Measurements from ENCODE around the gene FBXO21. TPM values are rescaled to one million over a fixed set of nuclear protein-coding genes. Genes with fewer than 3 reads are reported as not detected.

FBXO21 gene
- total and polyA plus RNA-seq, 4 donors: 9.7 to 111 (median 29.4) TPM

- peaks cover 6 to 33% (median 12%) of the 10 kb centered on the region in 4 donors for H3K36me3 ChIP-seq (ENCODE audit: control insufficient read depth in 4 of 4, insufficient read depth in 4 of 4, low read length in 4 of 4)
- TF ChIP-seq, protein P1, sequence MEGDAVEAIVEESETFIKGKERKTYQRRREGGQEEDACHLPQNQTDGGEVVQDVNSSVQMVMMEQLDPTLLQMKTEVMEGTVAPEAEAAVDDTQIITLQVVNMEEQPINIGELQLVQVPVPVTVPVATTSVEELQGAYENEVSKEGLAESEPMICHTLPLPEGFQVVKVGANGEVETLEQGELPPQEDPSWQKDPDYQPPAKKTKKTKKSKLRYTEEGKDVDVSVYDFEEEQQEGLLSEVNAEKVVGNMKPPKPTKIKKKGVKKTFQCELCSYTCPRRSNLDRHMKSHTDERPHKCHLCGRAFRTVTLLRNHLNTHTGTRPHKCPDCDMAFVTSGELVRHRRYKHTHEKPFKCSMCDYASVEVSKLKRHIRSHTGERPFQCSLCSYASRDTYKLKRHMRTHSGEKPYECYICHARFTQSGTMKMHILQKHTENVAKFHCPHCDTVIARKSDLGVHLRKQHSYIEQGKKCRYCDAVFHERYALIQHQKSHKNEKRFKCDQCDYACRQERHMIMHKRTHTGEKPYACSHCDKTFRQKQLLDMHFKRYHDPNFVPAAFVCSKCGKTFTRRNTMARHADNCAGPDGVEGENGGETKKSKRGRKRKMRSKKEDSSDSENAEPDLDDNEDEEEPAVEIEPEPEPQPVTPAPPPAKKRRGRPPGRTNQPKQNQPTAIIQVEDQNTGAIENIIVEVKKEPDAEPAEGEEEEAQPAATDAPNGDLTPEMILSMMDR (IDR thresholded peaks at IDR 0.05; ENCODE audit: control extremely low read depth, extremely low read depth): no peak
- DNase-seq (no peak), ATAC-seq (ENCODE audit: insufficient read depth, low FRiP score) (no peak)
- no peaks in the 10 kb centered on the region for H3K9me3 ChIP-seq (ENCODE audit: control insufficient read depth in 4 of 4, insufficient read depth in 3 of 4, low read length in 3 of 4)
- peak overlapping the region in 1 of 2 donors; percentile 86 for H3K27ac ChIP-seq (ENCODE audit: low read depth in 1 of 2, low read length in 1 of 2)
- H3K4me3 ChIP-seq: no peak overlapping the region
- WGBS, 2 donors: 89 to 94% methylated on average over 6 of the region's 6 CpGs
- no peak overlapping the region for H3K9ac ChIP-seq (ENCODE audit: insufficient read depth in 1 of 2, low read length in 2 of 2)
- H3K4me1 ChIP-seq (ENCODE audit: control insufficient read depth in 5 of 5, insufficient read depth in 5 of 5, low read length in 5 of 5): peaks cover 0 to 5% (median 0%) of the 10 kb centered on the region in 5 donors
- H3K27me3 ChIP-seq (ENCODE audit: control insufficient read depth in 3 of 3, insufficient read depth in 3 of 3, low read length in 2 of 3): no peaks in the 10 kb centered on the region
These were observed 41.6 kb downstream of the FBXO21 start for GRCh38 chr12:117148642-117149041.

DNA sequence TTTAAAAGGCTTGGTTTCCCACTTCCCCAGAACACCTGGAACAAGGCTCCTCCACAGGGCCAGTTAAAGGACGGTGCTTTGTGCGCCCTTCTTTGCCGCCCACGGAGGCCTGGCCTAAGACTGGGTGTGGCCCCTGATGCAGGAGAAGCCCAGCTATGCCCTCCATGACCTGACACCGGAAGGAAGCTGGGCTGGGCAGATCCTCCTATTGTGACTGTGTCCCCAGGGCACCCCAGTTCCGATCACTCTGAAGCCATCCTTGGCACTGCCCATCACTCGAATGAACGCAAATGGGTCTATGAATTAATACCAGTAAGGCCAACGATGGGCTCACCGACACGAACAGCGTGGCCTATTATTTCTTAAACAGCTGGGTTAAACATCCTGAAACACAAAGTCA is 42.6 kb downstream of the FBXO21 start:
- peaks cover 6 to 28% (median 12%) of the 10 kb centered on the region in 4 donors for H3K36me3 ChIP-seq (ENCODE audit: control insufficient read depth in 4 of 4, insufficient read depth in 4 of 4, low read length in 4 of 4)
- H3K4me3 ChIP-seq: no peak overlapping the region
- no peaks in the 10 kb centered on the region for H3K27me3 ChIP-seq (ENCODE audit: control insufficient read depth in 3 of 3, insufficient read depth in 3 of 3, low read length in 2 of 3)
- H3K9ac ChIP-seq (ENCODE audit: insufficient read depth in 1 of 2, low read length in 2 of 2): no peak overlapping the region
- 67 to 86% methylated on average over 12 of the region's 12 CpGs for WGBS, 2 donors
- H3K4me1 ChIP-seq (ENCODE audit: control insufficient read depth in 5 of 5, insufficient read depth in 5 of 5, low read length in 5 of 5): peaks cover 0 to 5% (median 0%) of the 10 kb centered on the region in 5 donors
- TF ChIP-seq, protein P1 (IDR thresholded peaks at IDR 0.05; ENCODE audit: control extremely low read depth, extremely low read depth): no peak
- ATAC-seq (ENCODE audit: insufficient read depth, low FRiP score) (no peak), DNase-seq (no peak)
- no peaks in the 10 kb centered on the region for H3K9me3 ChIP-seq (ENCODE audit: control insufficient read depth in 4 of 4, insufficient read depth in 3 of 4, low read length in 3 of 4)
- H3K27ac ChIP-seq (ENCODE audit: low read depth in 1 of 2, low read length in 1 of 2): no peak overlapping the region

DNA sequence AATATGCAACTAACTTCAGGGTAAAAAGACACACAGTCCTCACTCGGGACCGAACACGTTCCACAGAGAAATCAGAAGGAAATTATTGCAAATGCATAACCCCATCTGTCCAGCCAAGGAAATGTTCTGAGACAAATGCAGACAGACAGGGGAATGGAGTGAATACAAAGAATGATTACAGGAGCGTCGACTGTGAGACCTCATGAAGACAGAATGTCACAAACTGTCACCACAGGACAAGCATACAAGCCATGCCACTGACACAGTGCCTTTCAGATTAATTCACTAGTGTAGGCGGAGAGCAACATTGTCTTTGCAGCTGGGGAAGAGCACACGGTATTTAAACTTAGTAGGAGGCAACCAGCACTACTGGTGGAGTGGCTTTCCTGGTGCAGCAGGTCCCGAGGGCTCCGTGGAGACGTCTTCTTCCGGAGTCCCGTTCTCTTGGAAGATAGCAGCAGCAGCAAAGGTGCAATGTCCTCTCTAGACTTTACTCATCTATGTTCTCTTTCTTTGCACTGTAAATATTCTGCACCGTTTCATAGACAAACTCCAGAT is 44.6 kb downstream of the FBXO21 start:
- H3K4me3 ChIP-seq: no peak overlapping the region
- H3K9ac ChIP-seq (ENCODE audit: insufficient read depth in 1 of 2, low read length in 2 of 2): no peak overlapping the region
- H3K36me3 ChIP-seq (ENCODE audit: control insufficient read depth in 4 of 4, insufficient read depth in 4 of 4, low read length in 4 of 4): peaks cover 6 to 23% (median 12%) of the 10 kb centered on the region in 4 donors
- H3K27ac ChIP-seq (ENCODE audit: low read depth in 1 of 2, low read length in 1 of 2): no peak overlapping the region
- H3K27me3 ChIP-seq (ENCODE audit: control insufficient read depth in 3 of 3, insufficient read depth in 3 of 3, low read length in 2 of 3): no peaks in the 10 kb centered on the region
- TF ChIP-seq, protein P1 (IDR thresholded peaks at IDR 0.05; ENCODE audit: control extremely low read depth, extremely low read depth): no peak
- H3K9me3 ChIP-seq (ENCODE audit: control insufficient read depth in 4 of 4, insufficient read depth in 3 of 4, low read length in 3 of 4): no peaks in the 10 kb centered on the region
- WGBS, 2 donors: 92 to 95% methylated on average over 13 of the region's 13 CpGs
- DNase-seq (no peak), ATAC-seq (ENCODE audit: insufficient read depth, low FRiP score) (no peak)
- peaks cover 0 to 7% (median 3%) of the 10 kb centered on the region in 5 donors for H3K4me1 ChIP-seq (ENCODE audit: control insufficient read depth in 5 of 5, insufficient read depth in 5 of 5, low read length in 5 of 5)

- 97 to 98% methylated on average over 15 of the region's 15 CpGs for WGBS, 2 donors
- TF ChIP-seq, protein P1 (IDR thresholded peaks at IDR 0.05; ENCODE audit: control extremely low read depth, extremely low read depth): no peak
- DNase-seq: no peak
These were observed 45.7 kb downstream of the FBXO21 start for GRCh38 chr12:117144599-117144998.

More at GRCh38 chr12:117144599-117144998, 45.7 kb downstream of the FBXO21 start:
- H3K4me1 ChIP-seq (ENCODE audit: control insufficient read depth in 5 of 5, insufficient read depth in 5 of 5, low read length in 5 of 5): peaks cover 0 to 12% (median 6%) of the 10 kb centered on the region in 5 donors
- no peaks in the 10 kb centered on the region for H3K9me3 ChIP-seq (ENCODE audit: control insufficient read depth in 4 of 4, insufficient read depth in 3 of 4, low read length in 3 of 4)
- no peak overlapping the region for H3K27ac ChIP-seq (ENCODE audit: low read depth in 1 of 2, low read length in 1 of 2)
- no peaks in the 10 kb centered on the region for H3K27me3 ChIP-seq (ENCODE audit: control insufficient read depth in 3 of 3, insufficient read depth in 3 of 3, low read length in 2 of 3)
- no peak overlapping the region for H3K4me3 ChIP-seq
- H3K9ac ChIP-seq (ENCODE audit: insufficient read depth in 1 of 2, low read length in 2 of 2): no peak overlapping the region
- H3K36me3 ChIP-seq (ENCODE audit: control insufficient read depth in 4 of 4, insufficient read depth in 4 of 4, low read length in 4 of 4): peaks cover 6 to 18% (median 10%) of the 10 kb centered on the region in 4 donors
- no peak for ATAC-seq (ENCODE audit: insufficient read depth, low FRiP score)

Measured in lung (tissue), 12 donors.